Activated CD8-positive, alpha-beta memory T cell treated with anti-CD3 and anti-CD28 coated beads, Interleukin-2, amount 50 U/mL, for 4 hours (primary cell): ENCODE measurements around the gene MUC20.
"Not testable (repeated sequence)": the region's sequence is repeated elsewhere in the genome, so short reads cannot be mapped to it uniquely, and the experiment has no call there.

ENCODE experiments used
- DNase-seq: peaks from one replicate; pipeline ENCODE4 v3.0.0-alpha.2; 2020

MUC20 gene

GRCh38 chr3:195720831-195721506, at the start of gene MUC20:
Gene MUC20, plus strand, starts transcription at chr3:195720978. Its CDS starts 30 bp downstream, at chr3:195721008.
- not testable (repeated sequence) for DNase-seq

DNA sequence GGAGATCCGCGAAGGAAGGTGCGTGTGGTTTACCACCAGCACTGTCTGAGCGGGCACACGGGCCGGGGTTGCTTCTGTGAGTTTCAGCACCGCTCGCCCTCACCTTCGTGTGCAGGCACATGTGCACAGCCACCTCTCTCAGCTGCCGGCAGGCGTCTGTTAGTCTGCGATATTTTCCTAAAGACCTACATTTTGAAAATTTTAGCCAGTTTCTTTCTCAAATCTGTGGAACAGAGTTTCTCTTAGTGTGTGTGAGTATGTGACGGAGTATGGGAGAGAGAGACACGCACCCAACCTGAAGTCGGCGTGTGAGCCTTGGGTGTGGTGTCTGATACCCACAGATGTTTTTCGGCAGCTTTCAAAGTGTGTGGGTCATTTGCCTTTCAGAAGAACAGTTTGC, 49.5 kb upstream of the MUC20 start:
- not testable (repeated sequence) for DNase-seq

GRCh38 chr3:195673711-195674110, 47.1 kb upstream of the MUC20 start:
- not testable (repeated sequence) for DNase-seq

DNA sequence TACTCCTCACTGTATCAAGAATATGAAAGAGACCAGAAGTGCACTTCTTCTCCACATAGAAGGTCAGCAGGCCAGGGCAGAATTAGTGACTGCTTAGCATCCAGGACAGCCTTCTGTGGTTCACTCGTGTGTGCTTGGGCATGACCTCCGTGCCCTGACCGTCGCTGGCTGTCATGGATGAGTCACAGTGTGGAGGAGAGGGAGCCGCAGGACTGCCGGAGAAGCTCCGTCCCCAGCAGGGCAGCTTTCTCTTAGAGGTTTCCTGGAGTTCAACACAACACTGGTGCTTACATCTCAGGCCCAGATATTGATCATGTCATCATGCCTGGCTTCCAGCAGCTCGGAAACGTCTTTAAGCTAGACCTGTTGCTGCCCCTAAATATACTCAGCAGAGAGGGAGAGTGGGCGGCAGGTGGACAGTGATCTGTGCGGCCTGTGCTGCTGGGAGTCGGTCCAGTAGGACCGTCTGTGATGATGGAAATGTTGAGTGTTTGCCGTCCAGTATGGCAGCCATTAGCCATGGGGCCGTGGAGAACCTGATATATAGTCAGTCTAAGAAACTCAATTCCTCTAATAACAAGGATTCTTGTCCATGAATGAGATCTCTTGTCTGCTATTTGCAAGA, 42.3 kb upstream of the MUC20 start:
- DNase-seq = not testable (repeated sequence)

GRCh38 chr3:195680690-195681089, 40.1 kb upstream of the MUC20 start:
- not testable (repeated sequence) for DNase-seq

- DNase-seq = not testable (repeated sequence)
Measured at GRCh38 chr3:195681458-195682103, 39.2 kb upstream of the MUC20 start.

- DNase-seq = not testable (repeated sequence)
Measured at GRCh38 chr3:195682104-195682742, 38.6 kb upstream of the MUC20 start.

- DNase-seq = not testable (repeated sequence)
Measured at GRCh38 chr3:195683722-195684526, 36.9 kb upstream of the MUC20 start.

GRCh38 chr3:195684527-195685257, 36.1 kb upstream of the MUC20 start:
- DNase-seq = not testable (repeated sequence)

- not testable (repeated sequence) for DNase-seq
Measured at GRCh38 chr3:195686537-195687208, 34.1 kb upstream of the MUC20 start.

DNA sequence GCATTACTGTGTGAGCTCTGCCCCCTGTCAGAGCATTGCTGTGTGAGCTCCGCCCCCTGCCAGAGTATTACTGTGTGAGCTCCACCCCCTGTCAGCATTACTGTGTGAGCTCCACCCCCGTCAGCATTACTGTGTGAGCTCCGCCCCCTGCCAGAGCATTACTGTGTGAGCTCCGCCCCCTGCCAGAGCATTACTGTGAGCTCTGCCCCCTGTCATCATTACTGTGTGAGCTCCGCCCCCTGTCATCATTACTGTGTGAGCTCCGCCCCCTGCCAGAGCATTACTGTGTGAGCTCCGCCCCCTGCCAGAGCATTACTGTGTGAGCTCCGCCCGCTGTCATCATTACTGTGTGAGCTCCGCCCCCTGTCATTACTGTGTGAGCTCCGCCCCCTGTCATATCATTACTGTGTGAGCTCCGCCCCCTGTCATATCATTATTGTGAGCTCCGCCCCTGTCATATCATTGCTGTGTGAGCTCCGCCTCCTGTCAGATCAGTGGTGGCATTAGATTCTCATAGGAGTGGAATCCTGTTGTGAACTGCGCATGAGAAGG, 33.5 kb upstream of the MUC20 start:
- DNase-seq = not testable (repeated sequence)

DNA sequence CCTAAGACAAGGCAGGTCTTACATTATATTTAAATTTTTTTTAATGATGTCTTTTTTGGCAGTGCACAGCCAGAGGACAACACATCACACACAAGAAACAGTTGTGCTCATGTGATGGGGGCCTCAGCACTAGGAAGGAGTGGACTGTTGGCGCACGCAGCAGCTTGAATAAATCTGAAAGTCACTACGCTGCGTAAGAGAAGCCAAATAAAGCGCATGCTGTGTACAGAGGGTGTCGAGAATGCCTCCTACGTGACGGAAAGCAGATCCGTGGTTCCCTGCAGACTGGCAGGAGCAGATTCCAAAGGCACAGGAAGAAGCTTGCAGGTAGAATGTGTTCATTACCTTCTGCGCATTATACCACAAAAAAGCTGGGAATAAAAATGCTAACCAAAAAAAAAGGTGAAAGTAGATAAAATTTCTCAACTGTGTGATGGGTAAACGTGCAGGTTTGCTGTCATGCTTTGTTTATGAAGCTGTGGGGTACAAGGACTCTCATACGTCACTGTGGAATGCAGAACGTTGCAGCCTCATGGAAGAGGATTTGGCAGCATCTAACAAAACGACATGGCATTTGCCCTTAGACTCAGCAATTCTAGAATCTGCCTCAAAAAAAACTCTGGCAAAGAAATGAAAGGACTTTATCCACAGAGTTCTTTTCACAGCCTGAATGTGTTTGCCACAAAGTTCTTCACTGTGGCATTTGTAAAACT, 32.2 kb upstream of the MUC20 start:
- DNase-seq = not testable (repeated sequence)

DNA sequence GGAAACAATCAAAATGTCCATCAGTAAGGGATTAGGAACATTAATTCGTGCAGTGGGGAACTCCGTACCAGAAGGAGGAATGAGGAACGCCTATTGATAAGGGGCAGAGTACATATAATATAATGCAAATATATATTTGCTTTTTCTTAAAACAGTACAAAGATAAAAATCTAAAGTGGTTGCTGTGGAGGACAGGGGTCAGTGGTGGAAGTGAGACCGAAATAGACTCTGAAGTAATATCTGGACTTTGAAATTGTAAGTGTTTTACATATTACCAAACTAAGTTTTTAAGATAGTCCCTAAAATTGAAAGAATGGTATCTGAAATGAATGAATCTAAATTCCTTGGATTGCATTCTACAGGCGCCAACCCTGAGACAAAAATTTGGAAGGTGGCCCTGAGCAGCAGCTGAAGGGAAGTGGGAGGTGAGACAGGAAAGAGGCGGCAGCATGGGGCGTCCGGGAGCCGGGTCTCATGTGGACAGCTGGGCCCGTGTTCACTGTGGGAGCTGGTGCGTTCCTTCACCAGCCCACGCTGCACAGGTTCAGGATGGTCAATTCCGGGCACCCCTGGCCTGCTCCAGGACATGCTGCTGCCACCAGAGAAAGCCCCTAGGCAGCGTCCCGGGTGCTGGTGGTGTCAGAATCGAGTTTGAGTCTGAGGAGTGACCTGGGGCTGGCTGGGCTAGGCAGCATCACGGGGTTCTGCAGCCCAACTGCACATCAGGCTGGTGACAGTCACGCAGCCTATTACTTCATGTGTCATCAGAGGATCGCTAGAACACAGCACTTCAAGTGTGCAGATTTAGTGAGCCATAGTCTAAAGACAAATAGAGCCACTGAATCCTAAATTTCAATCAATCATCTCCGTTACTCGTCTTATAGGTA, 31.4 kb upstream of the MUC20 start:
- not testable (repeated sequence) for DNase-seq

GRCh38 chr3:195690951-195691350, 29.8 kb upstream of the MUC20 start:
- no peak for DNase-seq

DNA sequence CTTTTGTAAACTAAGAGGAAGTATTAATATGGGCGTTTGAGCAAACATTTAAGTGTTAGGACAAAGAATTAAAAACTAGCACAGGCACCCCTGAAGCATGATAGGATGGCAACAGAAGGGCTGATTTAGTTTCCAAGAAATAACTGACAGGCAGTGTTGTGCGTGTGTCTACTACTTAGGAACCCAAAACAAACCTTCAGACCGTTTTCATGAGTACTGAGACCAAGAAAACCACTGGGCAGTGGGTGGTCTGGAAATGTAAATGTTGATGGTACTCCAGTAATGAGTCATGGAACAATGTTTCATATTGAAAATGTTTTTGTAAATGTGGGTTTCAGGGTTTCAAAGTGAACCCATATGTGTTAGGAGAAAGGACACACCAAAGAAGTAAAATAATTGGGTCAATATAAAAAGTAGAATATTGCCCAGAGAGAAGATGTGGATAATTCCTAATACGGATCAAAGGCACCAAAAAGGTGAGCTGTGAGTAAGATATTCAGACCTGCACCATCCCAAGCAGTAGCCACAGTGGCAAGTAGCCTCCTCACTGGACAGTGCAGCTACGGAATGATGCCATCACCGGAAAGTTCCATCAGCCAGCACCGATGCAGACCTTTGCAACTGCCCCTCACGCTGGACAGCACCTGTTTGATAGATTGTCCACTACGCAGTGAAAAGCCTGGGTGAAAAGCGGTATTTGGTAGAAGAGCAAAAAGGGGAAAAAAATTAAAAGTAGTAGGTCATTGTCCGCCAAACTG, 29.0 kb upstream of the MUC20 start:
- DNase-seq = not testable (repeated sequence)

DNA sequence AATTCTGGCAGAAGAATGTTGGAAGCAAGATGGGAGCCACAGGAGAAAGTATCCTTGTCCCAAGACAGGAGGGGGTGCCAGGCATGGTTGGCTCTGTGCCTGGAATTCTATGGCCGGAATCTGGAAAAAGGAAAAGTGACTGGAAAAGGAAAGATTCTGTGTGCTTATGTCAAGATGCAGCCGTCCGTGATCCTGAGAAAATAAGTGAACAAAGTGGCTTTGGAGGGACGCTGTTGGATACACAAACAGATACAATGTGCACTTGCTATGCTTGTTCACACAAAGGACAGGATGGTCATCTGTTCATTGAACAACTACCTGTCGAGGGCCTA, 28.5 kb upstream of the MUC20 start:
- no peak for DNase-seq

- DNase-seq = no peak
Measured at GRCh38 chr3:195692781-195693427, 27.9 kb upstream of the MUC20 start.
